ENCODE data around the gene ZNF385A.

Gene ZNF385A

DNA sequence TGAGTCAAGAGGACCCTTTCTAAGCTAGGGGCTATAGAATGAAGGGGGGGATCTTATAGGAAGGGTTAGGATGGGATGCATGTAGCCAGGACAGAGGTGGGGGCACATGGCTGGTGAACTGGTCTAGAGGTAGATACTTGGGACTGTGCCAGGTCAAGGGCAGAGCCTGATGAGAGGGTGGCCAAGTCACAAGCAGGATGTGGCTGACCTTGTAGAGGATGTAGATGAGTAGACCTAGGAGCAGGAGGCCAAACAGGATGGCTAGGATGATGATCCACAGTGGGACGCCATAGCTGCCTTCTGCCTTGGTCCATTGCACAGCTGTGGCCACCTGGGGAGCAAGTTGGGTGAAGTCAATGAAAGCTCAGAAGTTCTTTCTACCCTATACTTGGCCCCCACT lies 12.6 kb upstream of the ZNF385A start:
- no peak for TF ChIP-seq CTCF (IDR thresholded peaks at IDR 0.05)
- peaks cover 2% of the 10 kb centered on the region for H3K27me3 Mint-ChIP-seq (ENCODE audit: low read depth, poor library complexity)
- no peaks in the 10 kb centered on the region for H3K9me3 Mint-ChIP-seq
- H3K4me3 Mint-ChIP-seq: no peak overlapping the region
- H3K36me3 Mint-ChIP-seq (ENCODE audit: low read depth): peaks cover 66% of the 10 kb centered on the region
- DNase-seq: no peak
- H3K27ac Mint-ChIP-seq: no peak overlapping the region
- peaks cover 42% of the 10 kb centered on the region for H3K4me1 Mint-ChIP-seq

- peaks cover 50% of the 10 kb centered on the region for H3K4me1 Mint-ChIP-seq
- H3K36me3 Mint-ChIP-seq (ENCODE audit: low read depth): peaks cover 50% of the 10 kb centered on the region
- H3K4me3 Mint-ChIP-seq: no peak overlapping the region
- H3K27me3 Mint-ChIP-seq (ENCODE audit: low read depth, poor library complexity): peaks cover 2% of the 10 kb centered on the region
- H3K9me3 Mint-ChIP-seq: no peaks in the 10 kb centered on the region
- no peak for TF ChIP-seq CTCF (IDR thresholded peaks at IDR 0.05)
- peak overlapping the region; percentile 25 for H3K27ac Mint-ChIP-seq
- no peak for DNase-seq
Measured at GRCh38 chr12:54395545-54395944, 11.0 kb upstream of the ZNF385A start.

- peaks cover 54% of the 10 kb centered on the region for H3K4me1 Mint-ChIP-seq
- DNase-seq: no peak
- H3K27me3 Mint-ChIP-seq (ENCODE audit: low read depth, poor library complexity): peaks cover 2% of the 10 kb centered on the region
- TF ChIP-seq CTCF (IDR thresholded peaks at IDR 0.05): no peak
- H3K9me3 Mint-ChIP-seq: no peaks in the 10 kb centered on the region
- H3K27ac Mint-ChIP-seq: peak overlapping the region; percentile 95
- H3K36me3 Mint-ChIP-seq (ENCODE audit: low read depth): peaks cover 44% of the 10 kb centered on the region
- no peak overlapping the region for H3K4me3 Mint-ChIP-seq
Measured at GRCh38 chr12:54394986-54395385, 10.5 kb upstream of the ZNF385A start.

DNA sequence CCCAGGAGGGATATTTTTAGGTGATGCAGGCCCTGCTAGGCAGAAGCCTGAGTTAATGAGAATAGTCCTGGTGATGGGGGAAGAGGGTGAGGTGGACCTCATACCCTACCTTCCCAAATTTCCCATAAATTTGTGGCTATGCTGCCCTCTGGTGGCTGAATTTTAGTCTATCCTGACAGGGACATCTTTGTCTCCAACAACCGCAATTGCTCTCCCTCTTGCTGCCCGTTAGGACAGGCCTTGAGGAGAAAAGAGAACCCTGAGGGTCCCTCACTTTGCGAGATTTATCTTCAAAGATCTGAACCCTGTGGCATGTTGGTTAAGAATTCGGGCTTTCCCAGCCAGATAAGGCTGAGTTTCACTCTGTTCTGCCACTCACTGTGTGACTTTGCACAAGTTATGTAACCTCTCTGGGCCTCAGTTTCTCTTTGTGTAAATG lies 9.8 kb upstream of the ZNF385A start:
- Mint-ChIP-seq H3K4me1 (peaks cover 59% of the 10 kb centered on the region), H3K36me3 (ENCODE audit: low read depth) (peaks cover 41% of the 10 kb centered on the region), H3K9me3 (no peaks in the 10 kb centered on the region), H3K27me3 (ENCODE audit: low read depth, poor library complexity) (peaks cover 5% of the 10 kb centered on the region), H3K4me3 (peak overlapping the region; percentile 61), H3K27ac (peak overlapping the region; percentile 93)
- peak; percentile 74 for DNase-seq
- peak; percentile 75 for TF ChIP-seq CTCF (IDR thresholded peaks at IDR 0.05)

DNA sequence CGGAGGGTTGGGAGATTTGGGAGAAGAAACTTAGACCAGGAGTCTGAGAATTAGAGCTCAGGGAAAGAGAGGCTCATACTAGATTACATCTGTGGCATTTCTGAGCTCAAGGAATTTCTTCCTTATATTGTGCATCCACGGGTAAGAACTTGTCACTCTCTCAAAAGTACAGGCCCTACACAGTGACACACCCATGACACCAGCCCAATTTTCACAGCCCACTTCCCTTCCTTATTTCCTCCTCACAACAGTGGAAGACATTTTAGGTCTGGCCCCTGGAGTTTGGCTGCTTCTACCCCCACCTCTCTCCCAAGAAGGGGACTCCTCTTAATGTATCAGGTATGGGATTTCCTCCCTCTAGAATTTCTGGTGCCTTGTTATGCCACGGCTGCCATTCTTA lies 9.2 kb upstream of the ZNF385A start:
- no peak for DNase-seq
- Mint-ChIP-seq H3K36me3 (ENCODE audit: low read depth) (peaks cover 38% of the 10 kb centered on the region), H3K9me3 (no peaks in the 10 kb centered on the region), H3K4me3 (peak overlapping the region; percentile 61), H3K4me1 (peaks cover 61% of the 10 kb centered on the region), H3K27me3 (ENCODE audit: low read depth, poor library complexity) (peaks cover 5% of the 10 kb centered on the region), H3K27ac (peak overlapping the region; percentile 93)
- no peak for TF ChIP-seq CTCF (IDR thresholded peaks at IDR 0.05)

DNA sequence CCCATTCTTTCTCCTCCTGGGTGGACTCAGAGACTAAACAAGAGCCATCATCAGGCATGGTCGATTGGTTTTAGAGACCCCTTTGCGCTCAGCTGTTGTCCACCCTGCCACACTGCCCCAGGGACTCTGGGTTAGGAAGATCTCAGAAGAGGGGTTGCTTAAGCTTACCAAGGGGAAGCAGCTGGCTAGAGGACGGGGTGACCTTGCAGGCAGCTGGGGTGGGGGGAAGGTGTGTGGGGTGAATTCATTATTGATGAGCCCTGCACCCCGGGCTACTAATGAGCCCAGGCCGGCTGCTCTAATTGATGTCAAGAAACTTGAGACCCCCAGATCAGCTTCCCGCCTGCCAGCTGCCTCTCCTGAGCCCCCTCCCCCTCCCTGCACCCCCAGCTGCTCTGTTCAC lies 8.7 kb upstream of the ZNF385A start:
- peaks cover 67% of the 10 kb centered on the region for H3K4me1 Mint-ChIP-seq

More for the DNA sequence above, 8.7 kb upstream of the ZNF385A start:
- no peak for TF ChIP-seq CTCF (IDR thresholded peaks at IDR 0.05)
- no peaks in the 10 kb centered on the region for H3K9me3 Mint-ChIP-seq
- H3K4me3 Mint-ChIP-seq: peak overlapping the region; percentile 63
- peaks cover 33% of the 10 kb centered on the region for H3K36me3 Mint-ChIP-seq (ENCODE audit: low read depth)
- no peak for DNase-seq
- H3K27me3 Mint-ChIP-seq (ENCODE audit: low read depth, poor library complexity): peaks cover 5% of the 10 kb centered on the region
- H3K27ac Mint-ChIP-seq: peak overlapping the region; percentile 30
